Colonic mucosa (tissue), 4 donors: ENCODE results near the gene CUX1. TPM values are rescaled to one million over a fixed set of nuclear protein-coding genes. Genes with fewer than 3 reads are reported as not detected.
A peak's percentile ranks its signal among the peaks of the same experiment; 100 is the strongest.

Source experiments
- DNase-seq: peaks from one replicate; pipeline ENCODE4 v3.0.0-alpha.2; 2020
- H3K27ac ChIP-seq: fragments of 200-600 bp; one replicate; pipeline ENCODE4 v1.8.0; 2021
- H3K27me3 ChIP-seq: fragments of 200-600 bp; one replicate; pipeline ENCODE4 v1.8.0; 2021
- H3K36me3 ChIP-seq: fragments of 200-600 bp; one replicate; pipeline ENCODE4 v1.8.0; 2021
- H3K4me1 ChIP-seq: fragments of 200-600 bp; one replicate; pipeline ENCODE4 v1.8.0; 2021; ENCODE audit warnings: mild to moderate bottlenecking
- H3K4me3 ChIP-seq: fragments of 200-600 bp; one replicate; pipeline ENCODE4 v1.8.0; 2021
- H3K9ac ChIP-seq, 2 donors: one replicate each; pipeline ENCODE4 v1.7.0; 2013; ENCODE audit warnings: control low read depth in 2 of 2, low read depth in 2 of 2, low read length in 2 of 2
- H3K9me3 ChIP-seq: fragments of 200-600 bp; one replicate; pipeline ENCODE4 v1.8.0; 2021
- intact Hi-C: fragments of 100-400 bp; cut with DNase I; formaldehyde crosslinking; loops from one replicate; pipeline ENCODE4 v1.14.1; 2022
- total RNA-seq, 2 donors: library from RNA; stranded (reverse); fragmentation: NEBNext Ultra II Directional in 1 of 2; extraction: Animal tissue kit (Norgen Biotek cat#: 25700) in 1 of 2; gene quantifications; one replicate each; pipeline ENCODE4 v1.2.1, GENCODE V29; 2021
- TF ChIP-seq, protein P1 (sequence below): fragments of 200-600 bp; IDR thresholded peaks from one replicate; pipeline ENCODE4 v1.8.0; 2022; ENCODE audit warnings: antibody characterized with exemption, mild to moderate bottlenecking
- donor health status: healthy.
- donor health status: DM: no; HTN: no; CAD: no.
- donor health status: DM: no; HTN: no; CAD: no.

Gene CUX1, protein sequence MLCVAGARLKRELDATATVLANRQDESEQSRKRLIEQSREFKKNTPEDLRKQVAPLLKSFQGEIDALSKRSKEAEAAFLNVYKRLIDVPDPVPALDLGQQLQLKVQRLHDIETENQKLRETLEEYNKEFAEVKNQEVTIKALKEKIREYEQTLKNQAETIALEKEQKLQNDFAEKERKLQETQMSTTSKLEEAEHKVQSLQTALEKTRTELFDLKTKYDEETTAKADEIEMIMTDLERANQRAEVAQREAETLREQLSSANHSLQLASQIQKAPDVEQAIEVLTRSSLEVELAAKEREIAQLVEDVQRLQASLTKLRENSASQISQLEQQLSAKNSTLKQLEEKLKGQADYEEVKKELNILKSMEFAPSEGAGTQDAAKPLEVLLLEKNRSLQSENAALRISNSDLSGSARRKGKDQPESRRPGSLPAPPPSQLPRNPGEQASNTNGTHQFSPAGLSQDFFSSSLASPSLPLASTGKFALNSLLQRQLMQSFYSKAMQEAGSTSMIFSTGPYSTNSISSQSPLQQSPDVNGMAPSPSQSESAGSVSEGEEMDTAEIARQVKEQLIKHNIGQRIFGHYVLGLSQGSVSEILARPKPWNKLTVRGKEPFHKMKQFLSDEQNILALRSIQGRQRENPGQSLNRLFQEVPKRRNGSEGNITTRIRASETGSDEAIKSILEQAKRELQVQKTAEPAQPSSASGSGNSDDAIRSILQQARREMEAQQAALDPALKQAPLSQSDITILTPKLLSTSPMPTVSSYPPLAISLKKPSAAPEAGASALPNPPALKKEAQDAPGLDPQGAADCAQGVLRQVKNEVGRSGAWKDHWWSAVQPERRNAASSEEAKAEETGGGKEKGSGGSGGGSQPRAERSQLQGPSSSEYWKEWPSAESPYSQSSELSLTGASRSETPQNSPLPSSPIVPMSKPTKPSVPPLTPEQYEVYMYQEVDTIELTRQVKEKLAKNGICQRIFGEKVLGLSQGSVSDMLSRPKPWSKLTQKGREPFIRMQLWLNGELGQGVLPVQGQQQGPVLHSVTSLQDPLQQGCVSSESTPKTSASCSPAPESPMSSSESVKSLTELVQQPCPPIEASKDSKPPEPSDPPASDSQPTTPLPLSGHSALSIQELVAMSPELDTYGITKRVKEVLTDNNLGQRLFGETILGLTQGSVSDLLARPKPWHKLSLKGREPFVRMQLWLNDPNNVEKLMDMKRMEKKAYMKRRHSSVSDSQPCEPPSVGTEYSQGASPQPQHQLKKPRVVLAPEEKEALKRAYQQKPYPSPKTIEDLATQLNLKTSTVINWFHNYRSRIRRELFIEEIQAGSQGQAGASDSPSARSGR (N-terminal part only)
- total RNA-seq = 10 to 100 TPM; 68.5 to 97.5 TPM

DNA sequence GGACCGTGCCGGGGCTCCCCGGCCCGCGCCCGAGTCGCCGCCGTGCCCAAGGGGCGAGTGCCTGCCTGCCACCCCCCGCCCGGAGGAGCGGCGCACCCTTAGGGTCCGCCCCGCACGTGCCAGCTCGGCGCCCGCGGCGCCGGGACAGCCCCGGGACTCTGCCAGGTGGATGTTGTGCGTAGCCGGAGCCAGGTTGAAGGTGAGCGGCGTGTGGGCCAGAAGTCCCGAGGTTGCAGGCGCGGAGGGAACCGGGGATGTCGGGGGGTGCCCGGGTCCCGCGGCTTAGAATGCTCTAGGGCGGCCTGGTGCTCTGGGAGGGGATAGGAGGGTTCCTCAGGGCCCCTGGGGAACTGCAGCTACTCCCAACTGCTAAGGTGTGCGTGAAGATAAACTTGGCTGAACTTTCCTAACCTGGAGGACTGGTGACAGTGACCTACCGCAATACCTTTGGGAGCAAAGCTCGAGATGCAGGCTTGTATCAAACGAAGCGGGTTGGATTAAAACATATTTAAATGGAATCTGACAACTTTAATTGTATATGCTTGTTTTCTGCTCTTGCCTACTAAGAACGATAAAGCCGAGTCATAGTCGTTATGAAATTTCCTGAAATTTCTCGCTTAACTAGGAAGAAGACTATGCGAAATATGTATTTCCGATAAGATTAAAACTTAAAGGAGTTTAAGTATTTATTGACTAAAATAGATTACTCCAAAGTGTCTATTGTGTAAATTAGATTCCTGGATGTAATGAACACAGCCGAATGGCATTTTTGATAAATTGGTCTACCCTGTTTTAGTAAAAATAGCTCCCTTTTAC is at the start of gene CUX1:
TSS of gene CUX1 (plus strand) at position 156 of the 816 bp plus-strand sequence. CDS start at position 170, 14 bp downstream.
- H3K9ac ChIP-seq = peak within 1 kb of the TSS; percentile 67 to 79
- no peaks in the 10 kb centered on the region for H3K9me3 ChIP-seq
- H3K27me3 ChIP-seq = no peaks in the 10 kb centered on the region
- peak within 1 kb of the TSS; percentile 15 for H3K27ac ChIP-seq
- TF ChIP-seq, protein P1, sequence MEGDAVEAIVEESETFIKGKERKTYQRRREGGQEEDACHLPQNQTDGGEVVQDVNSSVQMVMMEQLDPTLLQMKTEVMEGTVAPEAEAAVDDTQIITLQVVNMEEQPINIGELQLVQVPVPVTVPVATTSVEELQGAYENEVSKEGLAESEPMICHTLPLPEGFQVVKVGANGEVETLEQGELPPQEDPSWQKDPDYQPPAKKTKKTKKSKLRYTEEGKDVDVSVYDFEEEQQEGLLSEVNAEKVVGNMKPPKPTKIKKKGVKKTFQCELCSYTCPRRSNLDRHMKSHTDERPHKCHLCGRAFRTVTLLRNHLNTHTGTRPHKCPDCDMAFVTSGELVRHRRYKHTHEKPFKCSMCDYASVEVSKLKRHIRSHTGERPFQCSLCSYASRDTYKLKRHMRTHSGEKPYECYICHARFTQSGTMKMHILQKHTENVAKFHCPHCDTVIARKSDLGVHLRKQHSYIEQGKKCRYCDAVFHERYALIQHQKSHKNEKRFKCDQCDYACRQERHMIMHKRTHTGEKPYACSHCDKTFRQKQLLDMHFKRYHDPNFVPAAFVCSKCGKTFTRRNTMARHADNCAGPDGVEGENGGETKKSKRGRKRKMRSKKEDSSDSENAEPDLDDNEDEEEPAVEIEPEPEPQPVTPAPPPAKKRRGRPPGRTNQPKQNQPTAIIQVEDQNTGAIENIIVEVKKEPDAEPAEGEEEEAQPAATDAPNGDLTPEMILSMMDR = no peak
- intact Hi-C loops = loop anchor here (5.0 to 10.0 kb wide), 2 partner anchors 213 to 420 kb away; no protein-coding TSS in a partner anchor
- peak within 1 kb of the TSS; percentile 94 for H3K4me3 ChIP-seq
- peak; percentile 66 for DNase-seq
- H3K36me3 ChIP-seq = no peaks in the 10 kb centered on the region
- no peaks in the 10 kb centered on the region for H3K4me1 ChIP-seq

DNA sequence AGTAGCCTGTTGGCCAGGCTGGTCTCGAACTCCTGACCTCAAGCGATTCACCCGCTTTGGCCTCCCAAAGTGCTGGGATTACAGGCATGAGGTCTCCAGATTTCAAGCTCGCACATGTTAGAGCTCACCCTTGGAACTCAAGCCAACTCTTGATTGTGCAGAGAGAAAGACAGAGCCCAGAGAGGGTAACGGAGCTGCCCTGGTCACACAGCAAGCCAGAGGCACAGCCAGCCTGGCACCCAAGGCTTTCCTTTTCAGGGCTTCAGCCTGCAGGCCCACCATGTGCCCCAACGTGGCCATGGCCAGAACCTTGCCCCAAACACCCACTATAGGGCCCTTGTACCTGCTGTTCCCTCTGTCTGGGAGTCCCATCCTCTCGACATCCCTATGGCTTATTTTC is 49.1 kb upstream of the CUX1 start:
- TF ChIP-seq, protein P1 = no peak
- no peak for DNase-seq
- H3K4me1 ChIP-seq = no peaks in the 10 kb centered on the region
- H3K9me3 ChIP-seq = no peaks in the 10 kb centered on the region
- H3K27ac ChIP-seq = no peak overlapping the region
- H3K27me3 ChIP-seq = no peaks in the 10 kb centered on the region
- no peaks in the 10 kb centered on the region for H3K36me3 ChIP-seq
- intact Hi-C loops = no loop called here
- no peak overlapping the region for H3K9ac ChIP-seq
- no peak overlapping the region for H3K4me3 ChIP-seq

DNA sequence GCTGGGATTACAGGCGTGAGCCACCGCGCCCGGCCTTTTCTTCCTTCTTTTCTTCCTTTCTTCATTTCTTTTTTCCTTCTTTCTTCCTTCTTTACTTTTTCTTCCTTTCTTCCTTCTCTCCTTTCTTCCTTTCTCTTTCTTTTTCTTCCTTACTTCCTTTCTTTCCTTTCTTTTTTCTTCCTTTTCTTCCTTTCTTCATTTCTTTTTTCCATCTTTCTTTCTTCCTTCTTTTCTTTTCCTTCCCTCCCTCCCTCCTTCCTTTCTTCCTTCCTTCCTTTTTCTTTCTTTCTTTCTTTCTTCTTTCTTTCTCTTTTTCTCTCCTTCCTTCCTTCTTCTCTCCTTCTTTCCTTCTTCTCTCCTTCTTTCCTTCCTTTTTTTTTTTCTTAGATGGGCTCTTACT is 47.0 kb upstream of the CUX1 start:
- Histone ChIP-seq H3K27me3 (no peaks in the 10 kb centered on the region), H3K36me3 (no peaks in the 10 kb centered on the region), H3K4me1 (no peaks in the 10 kb centered on the region), H3K27ac (no peak overlapping the region), H3K9me3 (no peaks in the 10 kb centered on the region), H3K9ac (no peak overlapping the region), H3K4me3 (no peak overlapping the region)
- DNase-seq = no peak
- intact Hi-C loops = no loop called here
- TF ChIP-seq, protein P1 = no peak

DNA sequence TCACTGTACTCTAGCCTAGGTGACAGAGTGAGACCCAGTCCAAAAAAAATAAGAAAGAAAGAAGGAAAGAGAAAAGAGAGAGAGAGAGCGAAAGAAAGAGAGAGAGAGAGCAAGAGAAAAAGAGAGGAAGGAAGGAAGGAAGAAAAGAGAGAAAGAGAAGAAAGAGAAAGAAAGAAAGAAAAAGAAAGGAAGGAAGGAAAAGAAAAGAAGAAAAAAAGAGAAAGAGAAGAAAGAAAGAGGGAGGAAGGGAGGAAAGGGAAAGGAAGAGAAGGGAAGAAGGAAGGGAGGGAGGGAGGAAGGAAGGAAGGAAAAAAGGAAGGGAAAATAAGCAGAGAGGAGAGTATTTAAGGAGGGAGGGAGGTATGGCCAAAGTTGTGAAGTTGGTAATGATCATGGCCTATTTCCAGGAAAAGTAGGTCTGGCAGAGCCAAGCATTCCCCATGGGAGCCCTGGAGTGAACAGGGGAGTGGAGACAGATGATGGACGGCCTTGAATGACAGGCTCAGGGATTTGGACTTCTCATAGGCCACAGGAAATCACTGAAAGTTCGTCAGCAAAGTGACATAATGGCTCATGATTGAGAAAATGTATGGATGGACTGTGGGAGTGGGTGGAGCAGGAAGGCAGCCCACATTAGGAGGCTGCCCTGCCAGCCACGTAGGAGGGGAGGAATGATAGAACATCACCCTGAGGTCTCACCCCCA is 44.8 kb upstream of the CUX1 start:
- intact Hi-C loops = no loop called here
- H3K27me3 ChIP-seq = no peaks in the 10 kb centered on the region
- no peak overlapping the region for H3K9ac ChIP-seq
- no peak overlapping the region for H3K4me3 ChIP-seq
- H3K27ac ChIP-seq = no peak overlapping the region
- H3K36me3 ChIP-seq = no peaks in the 10 kb centered on the region
- H3K9me3 ChIP-seq = no peaks in the 10 kb centered on the region
- DNase-seq = no peak
- TF ChIP-seq, protein P1 = no peak
- no peaks in the 10 kb centered on the region for H3K4me1 ChIP-seq
